NCI-H345 (cell line): ENCODE data around the gene TBX20.
"Not testable (repeated sequence)": the region's sequence is repeated elsewhere in the genome, so short reads cannot be mapped to it uniquely, and the experiment has no call there.

ENCODE experiments used
- DNase-seq: peaks from one replicate; lab custom pipeline; 2025; lab: John Stamatoyannopoulos, UW

The TBX20 gene

GRCh38 chr7:35220176-35220575, 33.7 kb downstream of the TBX20 start:
- DNase-seq = not testable (repeated sequence)

DNA sequence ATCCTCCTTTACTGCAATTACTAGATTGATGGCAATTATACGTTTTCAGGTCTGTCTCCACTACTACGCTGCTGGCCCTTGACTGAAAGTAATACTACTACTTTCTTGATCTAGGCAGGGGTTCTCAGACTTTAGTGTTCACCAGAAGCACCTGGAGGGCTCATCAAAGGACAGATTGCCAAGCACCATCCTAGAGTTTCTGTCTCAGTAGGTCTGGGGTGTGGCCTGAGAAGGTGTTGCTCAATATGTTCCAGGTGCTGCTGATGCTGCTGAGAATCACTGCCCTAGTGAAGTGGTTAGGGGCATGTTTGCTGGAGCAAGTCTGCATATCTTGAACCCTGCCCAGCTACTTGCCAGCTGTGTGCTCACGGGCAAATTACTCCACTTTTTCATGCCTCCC, 37.9 kb downstream of the TBX20 start:
- DNase-seq = not testable (repeated sequence)

DNA sequence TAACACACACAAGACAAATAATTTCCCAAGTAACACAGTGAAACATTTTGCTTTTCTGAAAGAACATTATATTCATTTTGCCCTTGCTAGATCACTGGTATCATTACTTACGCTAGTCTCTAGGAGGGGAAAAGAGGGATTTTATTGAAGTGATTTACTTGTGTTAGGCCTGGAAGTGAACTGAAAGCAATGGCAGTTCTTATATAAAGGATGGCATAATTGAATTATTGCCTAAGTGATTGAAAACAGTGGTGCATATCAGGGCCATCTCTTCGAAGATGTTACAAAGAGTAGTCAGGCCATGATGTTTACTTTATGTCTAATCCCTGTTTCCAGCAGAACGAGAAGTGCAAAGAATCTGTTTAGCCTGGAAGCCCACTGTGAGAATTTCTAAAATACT, 38.8 kb downstream of the TBX20 start:
- not testable (repeated sequence) for DNase-seq

GRCh38 chr7:35206924-35207323, 47.0 kb downstream of the TBX20 start:
- not testable (repeated sequence) for DNase-seq

DNA sequence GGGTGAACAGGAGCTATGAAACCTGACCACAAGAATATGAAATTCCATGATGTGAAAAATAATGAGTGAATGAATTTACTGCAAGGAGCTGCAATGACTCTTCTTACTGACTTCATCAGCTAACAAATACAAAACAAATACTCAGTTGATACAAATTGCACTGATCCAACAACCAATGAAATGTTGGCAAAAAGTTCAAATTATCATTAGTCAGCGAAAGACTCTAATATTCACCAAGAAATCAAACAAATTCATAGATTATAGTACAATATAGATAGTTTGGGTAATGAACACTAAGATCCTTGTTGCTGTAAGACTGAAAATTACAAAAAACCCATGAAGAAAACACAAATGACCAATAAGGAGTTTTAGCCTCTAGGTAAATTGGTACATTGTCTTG, 49.0 kb downstream of the TBX20 start:
- DNase-seq = not testable (repeated sequence)

DNA sequence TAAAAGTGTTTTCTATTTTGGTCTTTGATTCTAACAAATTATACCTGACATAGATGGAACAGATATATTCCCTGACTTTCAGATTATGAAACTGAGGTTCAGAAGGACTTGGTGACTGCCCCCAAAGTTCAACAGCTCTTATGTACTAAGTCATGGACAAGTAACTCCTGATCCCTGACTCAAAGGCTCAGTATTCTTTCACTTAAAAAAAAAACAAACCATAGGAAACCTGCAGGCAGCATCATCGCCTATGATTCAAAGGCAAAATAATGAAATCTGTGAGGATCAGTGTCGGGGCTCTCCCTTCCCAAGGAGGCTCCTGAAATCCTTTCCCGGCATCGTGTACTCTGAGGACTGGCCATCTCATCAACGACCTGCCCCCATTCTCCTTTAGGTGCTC, 49.9 kb downstream of the TBX20 start:
- not testable (repeated sequence) for DNase-seq

DNA sequence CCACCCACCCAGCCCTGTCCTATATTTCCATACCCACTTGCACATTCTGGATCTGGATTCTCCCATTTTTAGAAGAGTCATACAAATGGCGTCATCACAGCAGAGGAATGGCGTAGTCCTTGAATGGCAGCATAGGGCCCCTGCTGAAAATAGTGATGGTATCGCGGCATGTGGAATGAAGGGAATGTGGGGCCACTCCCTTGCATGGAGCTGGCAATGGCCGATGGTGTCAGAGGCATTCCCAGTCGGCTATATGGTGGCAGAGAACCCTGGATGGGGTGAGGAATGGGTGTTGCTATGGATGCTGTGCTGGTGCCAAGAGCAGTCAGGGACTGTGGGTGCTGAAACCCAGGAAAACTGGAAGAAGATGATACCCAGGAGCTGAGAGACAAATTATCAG, 51.5 kb downstream of the TBX20 start:
- not testable (repeated sequence) for DNase-seq

DNA sequence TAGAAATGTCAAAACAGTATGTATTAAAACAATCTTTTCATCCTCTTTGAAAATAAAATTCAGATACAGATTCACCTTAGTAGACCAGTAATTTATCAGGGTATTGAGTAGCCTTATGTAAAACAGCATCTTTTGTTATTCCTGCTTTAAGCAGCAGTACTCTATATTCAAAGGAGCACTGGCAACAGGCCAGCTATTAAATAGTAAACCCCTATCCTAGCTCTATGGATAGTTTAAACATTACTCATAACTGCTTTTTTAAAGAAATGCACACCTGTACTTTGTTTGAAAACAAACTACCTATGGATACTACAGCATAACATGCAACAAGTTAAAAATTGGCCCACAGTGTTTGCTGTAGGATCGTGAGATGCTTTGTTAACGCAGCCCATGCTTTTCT, 53.7 kb downstream of the TBX20 start:
- peak; percentile 73 for DNase-seq

DNA sequence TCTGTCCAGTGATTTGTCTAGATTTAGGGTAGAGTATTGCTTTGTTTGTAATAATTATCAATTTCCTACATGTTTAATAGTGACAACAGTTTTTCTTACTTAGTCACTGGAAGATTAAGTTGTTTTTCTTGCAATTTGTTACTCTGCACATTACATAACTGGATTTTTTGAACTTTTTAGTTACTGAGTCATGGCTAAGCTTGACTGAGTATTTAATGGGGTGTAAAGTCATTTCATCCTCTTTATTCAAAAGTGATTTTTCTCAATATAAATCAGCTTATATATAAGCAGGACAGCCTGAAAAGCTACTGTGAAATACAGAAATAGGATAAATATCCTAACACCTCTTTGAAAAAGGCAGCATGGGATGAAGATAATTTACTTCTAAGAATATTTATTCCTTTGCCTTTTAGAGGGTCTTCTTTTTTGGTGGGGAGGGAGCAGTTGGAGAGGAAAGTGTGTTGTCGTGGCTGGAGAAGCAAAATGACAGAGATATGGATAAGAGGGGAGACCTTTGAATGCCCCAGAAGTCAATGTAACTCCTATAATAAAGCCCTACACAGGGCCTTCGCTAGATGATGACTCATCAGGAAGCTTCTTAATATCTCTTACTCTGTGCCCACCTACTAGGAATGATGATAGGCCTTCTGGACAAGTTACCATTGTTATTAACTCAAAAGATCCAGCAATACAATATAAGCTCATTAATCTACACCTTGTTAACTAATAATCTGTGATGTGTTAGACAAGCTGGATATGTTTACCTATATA, 55.3 kb downstream of the TBX20 start:
- not testable (repeated sequence) for DNase-seq

- not testable (repeated sequence) for DNase-seq
These were observed 62.3 kb downstream of the TBX20 start for GRCh38 chr7:35191571-35191970.

DNA sequence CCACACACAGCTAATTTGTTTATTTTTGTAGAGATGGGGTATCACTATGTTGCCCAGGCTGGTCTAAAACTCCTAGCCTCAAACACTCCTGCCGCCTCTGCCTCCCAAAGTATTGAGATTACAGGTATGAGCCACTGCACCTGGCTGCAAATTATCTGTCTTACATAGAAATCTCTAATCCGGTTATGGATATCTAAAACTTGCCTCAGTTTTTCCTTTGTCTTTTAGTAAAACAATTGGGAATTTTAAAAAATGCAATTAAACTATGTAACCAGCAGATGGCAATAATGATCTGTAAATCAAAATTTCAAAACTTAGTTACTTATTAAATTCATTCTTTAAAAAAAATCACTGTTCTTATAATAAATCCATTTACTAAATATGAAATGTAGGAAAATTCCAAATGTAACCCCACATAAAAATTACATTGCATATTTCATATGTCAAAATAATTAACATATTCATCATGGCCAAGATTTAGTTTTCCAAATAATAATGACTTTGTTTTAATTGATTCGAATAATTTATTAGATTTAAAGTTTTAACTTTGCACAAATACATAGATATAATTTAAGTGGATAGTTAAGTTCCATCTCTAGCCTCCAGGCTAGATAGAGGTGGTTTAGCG, 63.6 kb downstream of the TBX20 start:
- not testable (repeated sequence) for DNase-seq

DNA sequence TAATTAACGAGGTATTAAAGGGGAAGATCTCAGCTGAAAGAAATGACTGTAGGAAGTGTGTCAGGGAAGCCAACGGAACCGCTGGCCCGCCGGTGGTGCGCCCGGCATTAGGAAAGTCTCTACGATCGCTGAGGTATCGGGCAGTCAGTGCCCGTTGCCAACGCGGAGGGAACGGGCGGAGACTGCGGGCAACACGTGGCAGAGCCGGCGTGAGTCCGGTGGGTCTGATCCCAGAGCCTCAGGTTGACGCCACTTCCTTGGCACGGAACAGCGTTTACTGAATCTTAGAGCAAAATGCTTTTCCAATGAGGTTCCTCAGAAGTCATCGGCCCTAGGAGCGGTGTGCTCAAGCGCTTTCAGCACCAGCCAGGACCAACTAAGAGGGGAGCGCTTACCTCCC, 67.1 kb downstream of the TBX20 start:
- not testable (repeated sequence) for DNase-seq

DNA sequence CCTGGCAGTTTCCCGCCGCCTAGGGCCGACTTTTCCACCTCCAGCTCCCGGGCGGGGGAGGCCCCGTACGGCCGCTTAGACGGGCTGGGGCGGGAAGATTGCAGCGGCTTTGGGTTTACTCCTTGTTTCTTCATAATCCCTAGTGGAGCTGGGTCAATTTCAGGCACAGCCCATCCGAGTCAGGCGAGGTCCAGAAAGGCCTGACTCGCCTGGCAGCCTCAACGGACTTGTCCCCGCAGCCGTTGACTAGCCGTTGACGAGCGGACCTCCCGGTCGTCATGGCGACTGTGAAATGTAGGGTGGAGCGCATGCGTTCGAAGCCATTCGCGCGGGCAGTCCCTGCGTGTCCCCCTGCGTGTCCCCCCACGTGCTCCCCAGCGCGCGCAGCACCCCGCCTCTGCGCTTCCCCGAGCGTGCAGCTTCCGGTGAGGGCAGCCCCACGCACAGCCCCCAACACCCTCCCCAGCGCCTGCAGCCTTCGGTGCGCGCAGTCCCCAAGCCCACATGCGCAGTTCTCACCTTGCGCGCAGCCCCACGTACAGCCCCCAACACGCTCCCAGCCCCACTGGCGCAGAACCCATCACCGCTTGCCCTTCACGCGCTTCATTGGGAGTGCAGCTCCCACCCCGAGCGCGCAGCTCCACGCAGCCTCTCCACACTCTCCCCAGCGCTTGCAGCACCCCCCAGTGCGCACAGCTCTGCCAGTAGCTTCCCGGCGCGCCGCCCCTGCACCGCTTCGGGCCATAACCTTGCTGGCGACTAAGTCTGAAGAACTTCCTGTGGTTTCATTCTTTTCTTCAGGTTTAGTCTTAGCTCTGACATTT, 67.8 kb downstream of the TBX20 start:
- peak; percentile 66 for DNase-seq

DNA sequence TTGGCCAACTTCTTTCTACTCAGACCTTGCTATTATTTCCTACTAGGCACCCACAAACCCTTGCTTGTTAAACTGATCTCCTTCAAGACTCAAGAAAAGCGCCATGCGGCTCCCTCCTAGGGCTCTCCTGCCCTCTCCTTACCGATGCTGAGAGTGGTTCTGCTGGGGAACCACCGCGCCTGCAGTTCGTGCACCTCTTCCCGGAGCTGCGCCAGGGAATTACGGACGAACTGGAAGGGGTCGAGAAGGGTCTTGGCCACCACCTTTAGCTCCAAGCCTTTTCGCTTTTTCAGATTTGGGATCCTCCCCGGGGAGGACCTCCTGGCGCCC, 68.4 kb downstream of the TBX20 start:
- DNase-seq = not testable (repeated sequence)

- DNase-seq = not testable (repeated sequence)
These were observed 68.9 kb downstream of the TBX20 start for GRCh38 chr7:35184961-35185360.

DNA sequence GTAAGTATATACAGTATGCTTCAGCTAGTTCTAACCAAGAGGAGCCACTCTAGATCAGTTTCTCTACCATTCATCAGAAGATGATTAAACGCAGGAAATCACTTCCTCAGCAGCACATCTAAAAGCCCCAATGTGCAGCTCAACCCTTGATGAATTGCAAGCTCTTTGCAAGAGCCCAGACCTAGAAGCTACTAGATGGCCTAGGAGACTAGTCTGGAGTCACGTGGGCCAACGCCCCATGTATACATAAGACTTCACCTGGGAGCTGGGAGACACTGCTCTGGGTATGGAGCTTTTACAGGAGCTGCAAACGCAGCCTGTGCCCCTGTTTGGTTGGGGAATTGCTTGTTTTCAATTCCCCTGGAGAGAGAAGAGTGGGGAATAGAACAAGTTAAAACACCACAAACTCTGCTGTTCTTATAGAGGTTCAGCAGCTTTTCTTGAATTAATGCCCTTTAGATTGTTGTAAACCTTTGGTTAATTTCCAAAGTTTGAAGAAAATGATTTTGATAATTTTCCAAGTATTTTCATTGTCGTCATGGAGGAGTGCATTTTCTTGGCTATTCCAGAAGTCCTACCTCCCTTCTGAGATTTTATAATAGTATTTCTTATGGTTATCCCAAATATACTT, 69.9 kb downstream of the TBX20 start:
- DNase-seq = not testable (repeated sequence)

DNA sequence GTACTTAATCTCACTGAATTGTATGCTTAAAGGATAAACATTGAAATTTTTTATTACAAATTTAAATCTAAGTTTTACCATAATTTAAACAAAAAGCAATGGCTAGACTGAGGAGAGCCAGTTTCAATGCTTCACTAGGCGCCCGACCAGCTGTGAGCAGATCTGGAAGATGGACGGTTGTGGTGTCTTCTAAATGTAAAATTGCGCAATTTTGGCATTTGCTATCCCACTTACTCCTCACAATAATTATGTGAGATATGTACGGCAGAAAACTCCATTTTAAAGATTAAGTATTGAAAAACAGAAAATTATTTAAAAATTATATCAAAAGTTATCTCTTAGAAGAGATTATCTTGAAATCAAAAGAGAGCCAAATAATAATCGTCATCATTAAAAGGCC, 73.2 kb downstream of the TBX20 start:
- not testable (repeated sequence) for DNase-seq

- not testable (repeated sequence) for DNase-seq
These were observed 80.7 kb downstream of the TBX20 start for GRCh38 chr7:35173176-35173575.

DNA sequence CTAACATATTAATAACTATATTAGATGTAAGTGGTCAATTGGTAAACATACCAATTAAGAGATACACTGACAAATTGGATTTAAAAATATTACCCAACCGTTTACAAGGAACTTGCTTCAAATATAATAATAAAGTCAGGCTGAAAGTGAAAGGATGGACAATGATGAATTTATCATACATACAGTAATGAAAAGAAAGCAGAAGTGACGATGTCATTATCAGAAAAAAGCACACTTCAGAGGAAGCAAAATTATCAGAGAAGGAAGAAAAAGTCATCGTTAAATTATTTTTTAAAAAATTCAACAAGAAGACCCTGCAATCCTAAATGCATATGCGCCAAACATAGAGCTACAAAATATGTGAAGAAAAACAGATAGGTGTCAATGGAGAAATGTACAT, 81.8 kb downstream of the TBX20 start:
- DNase-seq = not testable (repeated sequence)

DNA sequence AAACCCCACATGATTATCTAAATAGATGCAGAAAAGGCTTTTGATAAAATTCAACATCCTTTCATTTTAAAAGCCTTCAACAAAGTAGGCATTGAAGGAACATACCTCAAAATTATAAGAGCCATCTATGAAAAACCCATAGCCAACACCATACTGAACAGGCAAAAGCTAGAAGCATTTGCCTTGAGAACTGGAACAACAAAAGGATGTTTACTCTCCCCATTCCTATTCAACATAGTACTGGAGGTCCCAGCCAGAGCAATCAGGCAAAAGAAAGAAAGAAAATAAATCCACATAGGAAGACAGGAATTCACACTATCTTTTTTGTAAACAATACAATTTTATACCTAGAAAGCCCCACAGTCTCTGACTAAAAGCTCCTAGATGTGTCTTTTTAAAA, 86.2 kb downstream of the TBX20 start:
- not testable (repeated sequence) for DNase-seq

GRCh38 chr7:35167158-35167557, 86.7 kb downstream of the TBX20 start:
- not testable (repeated sequence) for DNase-seq

- DNase-seq = not testable (repeated sequence)
These were observed 92.7 kb downstream of the TBX20 start for GRCh38 chr7:35161059-35161740.
